GM12878 (cell line): ENCODE data around the gene LDB3. TPM values are rescaled to one million over a fixed set of nuclear protein-coding genes. Genes with fewer than 3 reads are reported as not detected.

ENCODE experiments used
- ATAC-seq: fragments of 200-7000 bp; cut with Tn5 transposase; 3 replicates; pipeline ENCODE4 v1.9.1; 2020; ENCODE audit warnings: mild to moderate bottlenecking, moderate library complexity
- BruUV-seq: library from RNA; stranded (reverse); fragments of 400-500 nt; replicated peaks from 2 replicates; lab custom pipeline; 2021; lab: Mats Ljungman, UMichigan
- CTCF ChIA-PET: fragments of 300-600 bp; sonication (Branson Sonifier 250); formaldehyde crosslinking; extraction: SDS; loops from one replicate; lab custom pipeline; 2021; ENCODE audit warnings: inconsistent platforms; lab: Yijun Ruan, JAX
- POLR2A ChIA-PET: fragments of 350-600 bp; formaldehyde crosslinking; extraction: SDS; loops from one replicate; lab custom pipeline; 2021; ENCODE audit warnings: inconsistent platforms; lab: Charles Lee
- RAD21 ChIA-PET: fragments of 300-600 bp; sonication (Branson Sonifier 250); formaldehyde crosslinking; loops from one replicate; lab custom pipeline; 2023; ENCODE audit warnings: antibody characterized with exemption; ENCODE audit not compliant: unreplicated experiment; lab: Charles Lee
- SMC1A ChIA-PET: fragments of 300-600 bp; sonication (Branson Sonifier 250); formaldehyde crosslinking; loops from one replicate; lab custom pipeline; 2023; ENCODE audit not compliant: unreplicated experiment, uncharacterized antibody; lab: Charles Lee
- DNase-seq: peaks from one replicate; pipeline ENCODE4 v3.0.0-alpha.2; 2011; ENCODE audit warnings: low read depth, low spot score
- FAIRE-seq: peaks from 3 replicates; lab custom pipeline; 2011; peaks lifted over from hg19 to GRCh38; lab: Jason Lieb, UNC
- H2AFZ ChIP-seq: 2 replicates; pipeline ENCODE4 v1.6.0; 2011; ENCODE audit warnings: low read depth, low read length, control low read depth; ENCODE audit not compliant: control insufficient read depth
- H3K27ac ChIP-seq: 2 replicates; pipeline ENCODE4 v1.5.1; 2011; ENCODE audit warnings: control low read depth; ENCODE audit not compliant: control insufficient read depth, insufficient read depth
- H3K27me3 ChIP-seq, 2 experiments: replicated peaks in 1 of 2; 2 replicates each; pipeline versions ENCODE4 v1.6.0 to v1.6.1; 2011; ENCODE audit warnings: low read length in 1 of 2; ENCODE audit not compliant: control insufficient read depth in 2 of 2, insufficient read depth in 2 of 2
- H3K36me3 ChIP-seq, 2 experiments: 2 replicates each; pipeline ENCODE4 v1.5.1; 2011; ENCODE audit warnings: low read length in 1 of 2; ENCODE audit not compliant: control insufficient read depth in 2 of 2, insufficient read depth in 2 of 2
- H3K4me1 ChIP-seq: 2 replicates; pipeline ENCODE4 v1.6.1; 2011; ENCODE audit warnings: mild to moderate bottlenecking, low read length, moderate library complexity, mixed read lengths; ENCODE audit not compliant: control insufficient read depth, insufficient read depth
- H3K4me2 ChIP-seq: 2 replicates; pipeline ENCODE4 v1.6.0; 2011; ENCODE audit warnings: control low read depth; ENCODE audit not compliant: control insufficient read depth, insufficient read depth
- H3K4me3 ChIP-seq: fragments of 200-600 bp; sonication (generic); 2 replicates; pipeline ENCODE4 v1.5.1; 2016
- H3K79me2 ChIP-seq: 2 replicates; pipeline ENCODE4 v1.6.0; 2011; ENCODE audit warnings: low read length; ENCODE audit not compliant: control insufficient read depth, insufficient read depth
- H3K9ac ChIP-seq: 2 replicates; pipeline ENCODE4 v1.8.0; 2011; ENCODE audit warnings: low read length, control low read depth, mixed read lengths; ENCODE audit not compliant: control insufficient read depth, insufficient read depth
- H3K9me3 ChIP-seq: replicated peaks from 3 replicates; pipeline ENCODE4 v1.5.1; 2011; ENCODE audit warnings: mild to moderate bottlenecking, low read length; ENCODE audit not compliant: control insufficient read depth, insufficient read depth
- H4K20me1 ChIP-seq: 2 replicates; pipeline ENCODE4 v1.6.0; 2011; ENCODE audit not compliant: control insufficient read depth, insufficient read depth
- CHD4 ChIP-seq: fragments of 200-600 bp; sonication (generic); IDR thresholded peaks from 2 replicates; pipeline ENCODE4 v1.6.1; 2016; ENCODE audit warnings: mild to moderate bottlenecking
- EED ChIP-seq: sonication (generic); IDR thresholded peaks from 2 replicates; pipeline ENCODE4 v1.6.1; 2016; ENCODE audit warnings: antibody characterized with exemption, low read depth
- HDGF ChIP-seq: fragments of 450-650 bp; IDR thresholded peaks from 2 replicates; pipeline ENCODE4 v1.6.1; 2016; ENCODE audit warnings: antibody characterized with exemption
- NR2C1 ChIP-seq: fragments of 450-650 bp; IDR thresholded peaks from 2 replicates; pipeline ENCODE4 v1.6.1; 2017; ENCODE audit warnings: antibody characterized with exemption, mild to moderate bottlenecking, moderate library complexity
- NR2C2 ChIP-seq: IDR thresholded peaks from 2 replicates; pipeline ENCODE4 v1.6.1; 2011; ENCODE audit warnings: borderline replicate concordance, low read depth; ENCODE audit not compliant: control insufficient read depth, insufficient read length
- PAX8 ChIP-seq: fragments of 450-650 bp; IDR thresholded peaks from 2 replicates; pipeline ENCODE4 v1.6.1; 2017; ENCODE audit warnings: mild to moderate bottlenecking, moderate library complexity
- RB1 ChIP-seq: fragments of 450-650 bp; formaldehyde crosslinking; IDR thresholded peaks from 2 replicates; pipeline ENCODE4 v1.6.1; 2017; ENCODE audit warnings: mild to moderate bottlenecking, borderline replicate concordance
- TBL1XR1 ChIP-seq: IDR thresholded peaks from 2 replicates; pipeline ENCODE4 v1.6.1; 2012; ENCODE audit warnings: low read depth, low read length, improper control_type of control experiment
- WRNIP1 ChIP-seq: IDR thresholded peaks from 2 replicates; pipeline ENCODE4 v1.6.1; 2011; ENCODE audit warnings: low read depth, low read length, improper control_type of control experiment, borderline replicate concordance
- WGBS: methylation state at CpG from one replicate; pipeline ENCODE4 v1.1.6; 2016; ENCODE audit warnings: low lambda C conversion rate; ENCODE audit not compliant: insufficient replicate concordance, insufficient coverage; ENCODE audit errors: missing lambda C conversion rate; 5-methylcytosine and 5-hydroxymethylcytosine counted together
- in situ Hi-C: fragments of 300-500 bp; cut with MboI; formaldehyde crosslinking; loops from 9 replicates; pipeline ENCODE4 v1.14.3; 2018; ENCODE audit warnings: mixed read lengths
- intact Hi-C: fragments of 100-400 bp; cut with micrococcal nuclease; formaldehyde crosslinking; loops from one replicate; pipeline ENCODE4 v1.14.2; 2022; ENCODE audit not compliant: unreplicated experiment
- polyA plus RNA-seq, 11 experiments: library from polyadenylated mRNA; depleted of rRNA in 4 of 11; unstranded in 6 of 11; stranded (reverse) in 5 of 11; fragments of >200 nt; fragmentation: Nextera tagmentation in 4 of 11; fragmentation: Illumina TruSeq in 1 of 11; extraction: Ambion mirVana in 4 of 11; extraction: Trizol in 1 of 11; gene quantifications; 1 replicate in 1 of 11; 2 replicates in 10 of 11; pipeline versions ENCODE4 v1.2.1 to v1.2.3, GENCODE V29; 2011 to 2016; ENCODE audit warnings: inconsistent platforms in 2 of 11, missing spikeins in 2 of 11, low read depth in 1 of 11
- total RNA-seq, 4 experiments: library from RNA; depleted of rRNA in 3 of 4; stranded (reverse); fragments of >200 nt in 3 of 4; fragmentation: Illumina TruSeq in 1 of 4; extraction: Trizol in 1 of 4; gene quantifications; 2 replicates each; pipeline versions ENCODE4 v1.2.1 to v1.2.3, GENCODE V29; 2013 to 2021
- TF ChIP-seq, protein P1 (sequence below): fragments of 450-650 bp; IDR thresholded peaks from 2 replicates; pipeline ENCODE4 v1.6.1; 2017; ENCODE audit warnings: antibody characterized with exemption, mild to moderate bottlenecking, moderate library complexity
- TF ChIP-seq, protein P2 (sequence below): IDR thresholded peaks from 2 replicates; pipeline ENCODE4 v1.6.1; 2011; ENCODE audit warnings: low read depth, low read length, improper control_type of control experiment, borderline replicate concordance
- TF ChIP-seq, protein P3 (sequence below): IDR thresholded peaks from 2 replicates; pipeline ENCODE4 v1.6.1; 2011; ENCODE audit warnings: mild to moderate bottlenecking, low read depth, low read length, moderate library complexity; ENCODE audit not compliant: insufficient replicate concordance
- TF ChIP-seq, protein P4 (sequence below): fragments of 450-650 bp; IDR thresholded peaks from 2 replicates; pipeline ENCODE4 v1.6.1; 2014; ENCODE audit warnings: mild to moderate bottlenecking
- TF ChIP-seq, protein P5 (sequence below): fragments of 450-650 bp; IDR thresholded peaks from 2 replicates; pipeline ENCODE4 v1.6.1; 2018; ENCODE audit warnings: borderline replicate concordance, mild to moderate bottlenecking; ENCODE audit not compliant: partially characterized antibody

LDB3 gene
- total and polyA plus RNA-seq, 10 of the 15 experiments (the other 5 are each of a cell fraction or from before 2014, with no cell fraction given) = 0.02 to 0.07 (median 0.04) TPM; not detected in 1

DNA sequence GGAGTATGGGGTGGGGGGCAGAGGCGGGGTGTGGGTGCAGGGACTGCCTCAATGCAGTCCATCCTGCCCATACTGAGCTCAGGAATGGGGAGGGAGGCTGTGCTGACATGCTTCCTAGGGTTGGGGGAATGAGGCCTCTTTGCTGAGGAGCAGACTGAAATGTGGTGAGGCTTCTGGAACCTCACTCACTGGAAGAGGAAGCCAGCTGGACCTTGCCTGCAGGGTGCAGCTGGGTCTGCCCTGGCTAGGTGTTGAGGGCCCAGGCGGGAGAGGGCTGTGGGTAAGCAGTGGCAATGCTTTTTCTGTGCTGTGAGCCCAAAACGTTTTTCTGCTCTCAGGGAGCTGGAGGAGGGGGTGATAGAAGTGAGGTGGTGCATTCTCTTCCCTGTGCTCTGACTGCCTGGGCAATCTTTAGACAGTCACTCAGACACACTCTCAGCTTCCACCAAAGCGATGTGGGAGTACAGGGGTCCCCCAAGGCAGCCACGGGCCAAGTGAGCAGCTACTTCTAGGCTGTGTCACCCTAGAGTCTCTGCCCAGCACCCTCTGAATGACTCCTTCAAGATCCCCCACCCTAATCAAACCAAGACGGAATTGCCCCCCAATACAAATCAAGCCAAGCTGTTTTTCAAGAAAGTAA is 47.0 kb downstream of the LDB3 start (continued):
- TF ChIP-seq, protein P1, sequence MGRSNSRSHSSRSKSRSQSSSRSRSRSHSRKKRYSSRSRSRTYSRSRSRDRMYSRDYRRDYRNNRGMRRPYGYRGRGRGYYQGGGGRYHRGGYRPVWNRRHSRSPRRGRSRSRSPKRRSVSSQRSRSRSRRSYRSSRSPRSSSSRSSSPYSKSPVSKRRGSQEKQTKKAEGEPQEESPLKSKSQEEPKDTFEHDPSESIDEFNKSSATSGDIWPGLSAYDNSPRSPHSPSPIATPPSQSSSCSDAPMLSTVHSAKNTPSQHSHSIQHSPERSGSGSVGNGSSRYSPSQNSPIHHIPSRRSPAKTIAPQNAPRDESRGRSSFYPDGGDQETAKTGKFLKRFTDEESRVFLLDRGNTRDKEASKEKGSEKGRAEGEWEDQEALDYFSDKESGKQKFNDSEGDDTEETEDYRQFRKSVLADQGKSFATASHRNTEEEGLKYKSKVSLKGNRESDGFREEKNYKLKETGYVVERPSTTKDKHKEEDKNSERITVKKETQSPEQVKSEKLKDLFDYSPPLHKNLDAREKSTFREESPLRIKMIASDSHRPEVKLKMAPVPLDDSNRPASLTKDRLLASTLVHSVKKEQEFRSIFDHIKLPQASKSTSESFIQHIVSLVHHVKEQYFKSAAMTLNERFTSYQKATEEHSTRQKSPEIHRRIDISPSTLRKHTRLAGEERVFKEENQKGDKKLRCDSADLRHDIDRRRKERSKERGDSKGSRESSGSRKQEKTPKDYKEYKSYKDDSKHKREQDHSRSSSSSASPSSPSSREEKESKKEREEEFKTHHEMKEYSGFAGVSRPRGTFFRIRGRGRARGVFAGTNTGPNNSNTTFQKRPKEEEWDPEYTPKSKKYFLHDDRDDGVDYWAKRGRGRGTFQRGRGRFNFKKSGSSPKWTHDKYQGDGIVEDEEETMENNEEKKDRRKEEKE = no peak
- TF ChIP-seq, protein P2, sequence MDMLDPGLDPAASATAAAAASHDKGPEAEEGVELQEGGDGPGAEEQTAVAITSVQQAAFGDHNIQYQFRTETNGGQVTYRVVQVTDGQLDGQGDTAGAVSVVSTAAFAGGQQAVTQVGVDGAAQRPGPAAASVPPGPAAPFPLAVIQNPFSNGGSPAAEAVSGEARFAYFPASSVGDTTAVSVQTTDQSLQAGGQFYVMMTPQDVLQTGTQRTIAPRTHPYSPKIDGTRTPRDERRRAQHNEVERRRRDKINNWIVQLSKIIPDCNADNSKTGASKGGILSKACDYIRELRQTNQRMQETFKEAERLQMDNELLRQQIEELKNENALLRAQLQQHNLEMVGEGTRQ = no peak
- no peak for TF ChIP-seq CHD4
- TF ChIP-seq EED = no peak
- TF ChIP-seq NR2C1 = no peak
- no peak for TF ChIP-seq NR2C2
- TF ChIP-seq WRNIP1 = no peak

DNA sequence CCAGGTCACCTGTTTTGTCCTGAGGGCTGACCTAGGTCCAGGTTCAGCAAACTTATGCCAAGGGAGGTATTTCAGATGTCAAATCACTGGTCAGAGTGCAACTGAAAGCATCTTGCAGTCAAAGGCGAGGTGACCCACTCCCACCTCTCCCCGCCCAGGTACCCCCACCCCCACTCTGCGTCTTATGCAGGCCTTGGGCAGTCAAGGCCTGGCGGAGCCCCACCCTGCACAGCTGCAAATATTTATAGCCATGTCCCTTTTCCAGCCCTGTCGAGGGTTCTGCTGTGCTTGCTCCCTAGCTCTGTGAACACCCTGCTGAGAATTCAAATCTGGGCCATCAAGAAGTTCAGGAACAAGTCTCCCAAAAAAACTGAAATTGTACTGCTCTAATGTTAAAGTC is 47.5 kb downstream of the LDB3 start:
- H3K4me2 ChIP-seq = no peak overlapping the region
- FAIRE-seq (no peak), DNase-seq (no peak), ATAC-seq (no peak)
- in situ Hi-C loops (no loop called here), intact Hi-C loops (loop anchor here (10.0 kb wide), 1 partner anchor 79 kb away; no protein-coding TSS in a partner anchor)
- ChIA-PET CTCF (interaction anchor here (1.5 kb wide), 1 partner anchor 183 kb away, joined by 7 read pairs; no protein-coding TSS in a partner anchor), RAD21 (interaction anchor here (1.0 kb wide), 1 partner anchor 18 kb away, joined by 3 read pairs; no protein-coding TSS in a partner anchor), POLR2A (no interaction called here), SMC1A (interaction anchor here (0.6 to 2.0 kb wide), 2 partner anchors 17 to 262 kb away, joined by 3 to 7 read pairs; no protein-coding TSS in a partner anchor)
- H4K20me1 ChIP-seq = no peaks in the 10 kb centered on the region
- no peaks in the 10 kb centered on the region for H3K36me3 ChIP-seq
- no peak overlapping the region for H3K27ac ChIP-seq
- H3K4me3 ChIP-seq = no peak overlapping the region
- H3K9ac ChIP-seq = no peak overlapping the region
- 28% methylated on average over 5 of the region's 5 CpGs for WGBS
- H3K79me2 ChIP-seq = no peaks in the 10 kb centered on the region
- H3K4me1 ChIP-seq = no peaks in the 10 kb centered on the region
- no peaks in the 10 kb centered on the region for H3K27me3 ChIP-seq
- no TSS peak for BruUV-seq
- no peak overlapping the region for H2AFZ ChIP-seq
- no peaks in the 10 kb centered on the region for H3K9me3 ChIP-seq
- TF ChIP-seq, protein P3, sequence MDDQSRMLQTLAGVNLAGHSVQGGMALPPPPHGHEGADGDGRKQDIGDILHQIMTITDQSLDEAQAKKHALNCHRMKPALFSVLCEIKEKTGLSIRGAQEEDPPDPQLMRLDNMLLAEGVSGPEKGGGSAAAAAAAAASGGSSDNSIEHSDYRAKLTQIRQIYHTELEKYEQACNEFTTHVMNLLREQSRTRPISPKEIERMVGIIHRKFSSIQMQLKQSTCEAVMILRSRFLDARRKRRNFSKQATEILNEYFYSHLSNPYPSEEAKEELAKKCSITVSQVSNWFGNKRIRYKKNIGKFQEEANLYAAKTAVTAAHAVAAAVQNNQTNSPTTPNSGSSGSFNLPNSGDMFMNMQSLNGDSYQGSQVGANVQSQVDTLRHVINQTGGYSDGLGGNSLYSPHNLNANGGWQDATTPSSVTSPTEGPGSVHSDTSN = no peak
- TF ChIP-seq HDGF (no peak), PAX8 (no peak), TBL1XR1 (no peak), RB1 (no peak)
- TF ChIP-seq, protein P4, sequence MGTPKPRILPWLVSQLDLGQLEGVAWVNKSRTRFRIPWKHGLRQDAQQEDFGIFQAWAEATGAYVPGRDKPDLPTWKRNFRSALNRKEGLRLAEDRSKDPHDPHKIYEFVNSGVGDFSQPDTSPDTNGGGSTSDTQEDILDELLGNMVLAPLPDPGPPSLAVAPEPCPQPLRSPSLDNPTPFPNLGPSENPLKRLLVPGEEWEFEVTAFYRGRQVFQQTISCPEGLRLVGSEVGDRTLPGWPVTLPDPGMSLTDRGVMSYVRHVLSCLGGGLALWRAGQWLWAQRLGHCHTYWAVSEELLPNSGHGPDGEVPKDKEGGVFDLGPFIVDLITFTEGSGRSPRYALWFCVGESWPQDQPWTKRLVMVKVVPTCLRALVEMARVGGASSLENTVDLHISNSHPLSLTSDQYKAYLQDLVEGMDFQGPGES = no peak
- TF ChIP-seq, protein P5, sequence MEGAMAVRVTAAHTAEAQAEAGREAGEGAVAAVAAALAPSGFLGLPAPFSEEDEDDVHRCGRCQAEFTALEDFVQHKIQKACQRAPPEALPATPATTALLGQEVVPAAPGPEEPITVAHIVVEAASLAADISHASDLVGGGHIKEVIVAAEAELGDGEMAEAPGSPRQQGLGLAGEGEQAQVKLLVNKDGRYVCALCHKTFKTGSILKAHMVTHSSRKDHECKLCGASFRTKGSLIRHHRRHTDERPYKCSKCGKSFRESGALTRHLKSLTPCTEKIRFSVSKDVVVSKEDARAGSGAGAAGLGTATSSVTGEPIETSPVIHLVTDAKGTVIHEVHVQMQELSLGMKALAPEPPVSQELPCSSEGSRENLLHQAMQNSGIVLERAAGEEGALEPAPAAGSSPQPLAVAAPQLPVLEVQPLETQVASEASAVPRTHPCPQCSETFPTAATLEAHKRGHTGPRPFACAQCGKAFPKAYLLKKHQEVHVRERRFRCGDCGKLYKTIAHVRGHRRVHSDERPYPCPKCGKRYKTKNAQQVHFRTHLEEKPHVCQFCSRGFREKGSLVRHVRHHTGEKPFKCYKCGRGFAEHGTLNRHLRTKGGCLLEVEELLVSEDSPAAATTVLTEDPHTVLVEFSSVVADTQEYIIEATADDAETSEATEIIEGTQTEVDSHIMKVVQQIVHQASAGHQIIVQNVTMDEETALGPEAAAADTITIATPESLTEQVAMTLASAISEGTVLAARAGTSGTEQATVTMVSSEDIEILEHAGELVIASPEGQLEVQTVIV = no peak
